Nephron (organoid): ENCODE data around the gene SMC4.

Source experiments
- H3K27ac Mint-ChIP-seq, 3 experiments: 2 replicates each; pipeline ENCODE4 v1.8.0; 2020; ENCODE audit warnings: mixed read lengths in 3 of 3, mild to moderate bottlenecking in 2 of 3, moderate library complexity in 1 of 3
- H3K27me3 Mint-ChIP-seq: 2 replicates; pipeline ENCODE4 v1.8.0; 2021; ENCODE audit warnings: low read depth, mild to moderate bottlenecking, moderate library complexity, mixed read lengths
- H3K36me3 Mint-ChIP-seq: 2 replicates; pipeline ENCODE4 v1.8.0; 2020; ENCODE audit warnings: low read depth, mixed read lengths
- H3K4me1 Mint-ChIP-seq: 2 replicates; pipeline ENCODE4 v1.8.0; 2020; ENCODE audit warnings: mixed read lengths
- H3K4me3 Mint-ChIP-seq, 3 experiments: 2 replicates each; pipeline ENCODE4 v1.8.0; 2020; ENCODE audit warnings: mild to moderate bottlenecking in 3 of 3, mixed read lengths in 3 of 3, moderate library complexity in 2 of 3
- H3K9me3 Mint-ChIP-seq: 2 replicates; pipeline ENCODE4 v1.8.0; 2020; ENCODE audit warnings: mixed read lengths
- CTCF ChIP-seq, 3 experiments: fragments of 200-600 bp; sonication (generic); IDR thresholded peaks; one replicate each; pipeline ENCODE4 v1.5.0; 2021; ENCODE audit warnings: antibody characterized with exemption in 3 of 3; ENCODE audit not compliant: unreplicated experiment in 3 of 3

Gene SMC4

GRCh38 chr3:160472344-160472743, 72.9 kb downstream of the SMC4 start:
- Mint-ChIP-seq H3K27ac (no peak overlapping the region), H3K27me3 (no peaks in the 10 kb centered on the region), H3K9me3 (peaks cover 21% of the 10 kb centered on the region), H3K4me3 (no peak overlapping the region), H3K36me3 (peaks cover 11% of the 10 kb centered on the region), H3K4me1 (no peaks in the 10 kb centered on the region)
- TF ChIP-seq CTCF (IDR thresholded peaks at IDR 0.05; ENCODE audit: unreplicated experiment in 3 of 3), result no peak

- TF ChIP-seq CTCF (IDR thresholded peaks at IDR 0.05; ENCODE audit: unreplicated experiment in 3 of 3), result no peak
- H3K4me1 Mint-ChIP-seq, result no peaks in the 10 kb centered on the region
Measured at GRCh38 chr3:160473221-160473620, 73.8 kb downstream of the SMC4 start.

GRCh38 chr3:160473978-160474377, 74.5 kb downstream of the SMC4 start:
- no peak for TF ChIP-seq CTCF (IDR thresholded peaks at IDR 0.05; ENCODE audit: unreplicated experiment in 3 of 3)

More at GRCh38 chr3:160473221-160473620, 73.8 kb downstream of the SMC4 start:
- H3K27ac Mint-ChIP-seq, result no peak overlapping the region
- no peaks in the 10 kb centered on the region for H3K27me3 Mint-ChIP-seq
- H3K9me3 Mint-ChIP-seq, result peaks cover 20% of the 10 kb centered on the region
- peaks cover 11% of the 10 kb centered on the region for H3K36me3 Mint-ChIP-seq
- no peak overlapping the region for H3K4me3 Mint-ChIP-seq

DNA sequence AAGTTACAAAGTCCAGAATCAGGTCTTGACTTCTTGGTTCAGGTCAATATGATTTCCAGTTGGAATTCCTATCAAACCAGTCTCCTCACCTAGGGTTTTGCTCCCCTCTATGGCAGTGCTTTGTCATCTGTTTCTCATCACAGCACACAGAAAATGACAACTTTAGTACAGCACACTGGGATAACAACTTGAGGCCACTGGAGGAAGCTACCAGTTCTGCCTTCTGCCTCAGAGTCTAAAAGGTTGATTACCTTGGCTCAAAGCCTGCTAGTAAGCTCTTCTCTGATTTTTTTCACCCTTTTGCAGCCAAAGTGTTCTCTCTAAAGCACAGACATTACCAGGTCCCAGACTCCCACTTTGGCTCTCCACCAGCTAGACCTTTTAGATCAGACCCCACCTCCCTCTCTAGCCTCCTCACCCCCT, 75.0 kb downstream of the SMC4 start:
- Mint-ChIP-seq H3K4me1 (no peaks in the 10 kb centered on the region), H3K36me3 (peaks cover 10% of the 10 kb centered on the region), H3K9me3 (peaks cover 13% of the 10 kb centered on the region), H3K4me3 (no peak overlapping the region), H3K27ac (no peak overlapping the region), H3K27me3 (no peaks in the 10 kb centered on the region)
- TF ChIP-seq CTCF (IDR thresholded peaks at IDR 0.05; ENCODE audit: unreplicated experiment in 3 of 3), result no peak

More at GRCh38 chr3:160473978-160474377, 74.5 kb downstream of the SMC4 start:
- no peaks in the 10 kb centered on the region for H3K4me1 Mint-ChIP-seq
- no peaks in the 10 kb centered on the region for H3K27me3 Mint-ChIP-seq
- peaks cover 16% of the 10 kb centered on the region for H3K9me3 Mint-ChIP-seq
- no peak overlapping the region for H3K27ac Mint-ChIP-seq
- no peak overlapping the region for H3K4me3 Mint-ChIP-seq
- H3K36me3 Mint-ChIP-seq, result peaks cover 11% of the 10 kb centered on the region

DNA sequence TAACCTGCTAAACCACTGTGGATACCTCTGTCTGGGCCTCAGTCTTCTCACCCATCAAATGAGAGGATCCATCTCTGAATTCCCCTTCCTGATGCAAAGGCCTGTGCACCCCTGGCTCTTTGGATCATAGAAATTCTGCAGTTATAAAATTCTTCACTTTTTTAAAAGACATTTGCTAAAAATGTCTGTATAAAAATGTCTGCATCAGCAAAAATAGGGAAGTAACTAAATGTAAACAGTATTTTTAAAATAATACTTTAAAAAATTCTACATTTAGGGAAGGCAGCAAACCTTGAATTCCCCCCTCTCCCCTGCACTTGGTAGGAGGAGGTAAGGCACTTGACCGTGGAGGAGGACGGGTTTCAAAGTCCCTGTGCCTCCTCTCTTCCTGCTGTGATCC, 75.7 kb downstream of the SMC4 start:
- no peak overlapping the region for H3K27ac Mint-ChIP-seq
- peaks cover 7% of the 10 kb centered on the region for H3K9me3 Mint-ChIP-seq
- H3K4me1 Mint-ChIP-seq, result no peaks in the 10 kb centered on the region
- no peak for TF ChIP-seq CTCF (IDR thresholded peaks at IDR 0.05; ENCODE audit: unreplicated experiment in 3 of 3)
- peaks cover 5% of the 10 kb centered on the region for H3K36me3 Mint-ChIP-seq
- H3K27me3 Mint-ChIP-seq, result no peaks in the 10 kb centered on the region
- no peak overlapping the region for H3K4me3 Mint-ChIP-seq

- TF ChIP-seq CTCF (IDR thresholded peaks at IDR 0.05; ENCODE audit: unreplicated experiment in 3 of 3), result no peak
- Mint-ChIP-seq H3K4me3 (no peak overlapping the region), H3K36me3 (peaks cover 5% of the 10 kb centered on the region), H3K4me1 (no peaks in the 10 kb centered on the region), H3K27ac (no peak overlapping the region), H3K27me3 (no peaks in the 10 kb centered on the region), H3K9me3 (peaks cover 3% of the 10 kb centered on the region)
Measured at GRCh38 chr3:160475884-160476283, 76.4 kb downstream of the SMC4 start.
